C4-2B (cell line): ENCODE data around the gene CPOX.

ENCODE experiments used
- H3K27ac ChIP-seq: fragments of 450-650 bp; 2 replicates; pipeline ENCODE4 v1.5.1; 2017
- CTCF ChIP-seq: fragments of 450-650 bp; conservative IDR thresholded peaks from 2 replicates; pipeline ENCODE4 v1.5.1; 2017; ENCODE audit warnings: mild to moderate bottlenecking
- ZFX ChIP-seq: fragments of 450-650 bp; IDR thresholded peaks from 2 replicates; pipeline ENCODE4 v1.6.1; 2017

The CPOX gene

GRCh38 chr3:98553021-98553563 is 40.3 kb downstream of the CPOX start:
- no peak overlapping the region for H3K27ac ChIP-seq
- TF ChIP-seq ZFX (no peak), CTCF (no peak)

GRCh38 chr3:98552232-98553020 is 41.0 kb downstream of the CPOX start:
- H3K27ac ChIP-seq: no peak overlapping the region
- TF ChIP-seq CTCF (no peak), ZFX (no peak)

GRCh38 chr3:98551754-98552153 is 41.7 kb downstream of the CPOX start:
- TF ChIP-seq ZFX (no peak), CTCF (no peak)
- no peak overlapping the region for H3K27ac ChIP-seq

- no peak overlapping the region for H3K27ac ChIP-seq
- TF ChIP-seq ZFX (no peak), CTCF (no peak)
These were observed 42.2 kb downstream of the CPOX start for GRCh38 chr3:98551236-98551635.

- H3K27ac ChIP-seq: no peak overlapping the region
- TF ChIP-seq ZFX: no peak
- no peak for TF ChIP-seq CTCF
These were observed 42.6 kb downstream of the CPOX start for GRCh38 chr3:98550833-98551232.

- TF ChIP-seq ZFX (no peak), CTCF (no peak)
- H3K27ac ChIP-seq: no peak overlapping the region
These were observed 44.9 kb downstream of the CPOX start for GRCh38 chr3:98548544-98548943.

GRCh38 chr3:98545940-98546339 is 47.5 kb downstream of the CPOX start:
- no peak for TF ChIP-seq ZFX
- no peak for TF ChIP-seq CTCF
- no peak overlapping the region for H3K27ac ChIP-seq
